H1 (cell line): ENCODE measurements around the gene CAPZB.

Experiments used
- CBX5 ChIP-seq: fragments of 300-800, 300-1000 bp; sonication (generic); IDR thresholded peaks from 2 replicates; pipeline ENCODE4 v1.7.1; 2016; ENCODE audit warnings: antibody characterized with exemption, low read length, low read depth
- CHD1 ChIP-seq: IDR thresholded peaks from 2 replicates; pipeline ENCODE4 v1.6.1; 2012; ENCODE audit warnings: low read depth, low read length, improper control_type of control experiment
- EZH2 ChIP-seq: fragments of 200-600 bp; sonication (generic); IDR thresholded peaks from 2 replicates; pipeline ENCODE4 v1.7.1; 2012; ENCODE audit warnings: low read depth, mild to moderate bottlenecking, moderate library complexity, low read length, inconsistent platforms; ENCODE audit not compliant: severe bottlenecking
- JUND ChIP-seq: IDR thresholded peaks from 2 replicates; pipeline ENCODE4 v1.6.1; 2011; ENCODE audit warnings: mild to moderate bottlenecking, improper control_type of control experiment, low read length
- TAF1 ChIP-seq: IDR thresholded peaks from 2 replicates; pipeline ENCODE4 v1.6.1; 2011; ENCODE audit warnings: mild to moderate bottlenecking, low read depth, low read length
- YY1 ChIP-seq: IDR thresholded peaks from 2 replicates; pipeline ENCODE4 v1.6.1; 2011; ENCODE audit warnings: low read depth, mild to moderate bottlenecking, low read length
- TF ChIP-seq, protein P1 (sequence below), 3 experiments: IDR thresholded peaks; 1 replicate in 2 of 3; 2 replicates in 1 of 3; pipeline versions ENCODE4 v1.5.1 to v1.6.1; 2011; ENCODE audit warnings: low read length in 3 of 3, mild to moderate bottlenecking in 3 of 3, inconsistent platforms in 2 of 3, low read depth in 1 of 3, moderate library complexity in 1 of 3; ENCODE audit not compliant: insufficient read depth in 1 of 3; ENCODE audit errors: control extremely low read depth in 1 of 3

DNA sequence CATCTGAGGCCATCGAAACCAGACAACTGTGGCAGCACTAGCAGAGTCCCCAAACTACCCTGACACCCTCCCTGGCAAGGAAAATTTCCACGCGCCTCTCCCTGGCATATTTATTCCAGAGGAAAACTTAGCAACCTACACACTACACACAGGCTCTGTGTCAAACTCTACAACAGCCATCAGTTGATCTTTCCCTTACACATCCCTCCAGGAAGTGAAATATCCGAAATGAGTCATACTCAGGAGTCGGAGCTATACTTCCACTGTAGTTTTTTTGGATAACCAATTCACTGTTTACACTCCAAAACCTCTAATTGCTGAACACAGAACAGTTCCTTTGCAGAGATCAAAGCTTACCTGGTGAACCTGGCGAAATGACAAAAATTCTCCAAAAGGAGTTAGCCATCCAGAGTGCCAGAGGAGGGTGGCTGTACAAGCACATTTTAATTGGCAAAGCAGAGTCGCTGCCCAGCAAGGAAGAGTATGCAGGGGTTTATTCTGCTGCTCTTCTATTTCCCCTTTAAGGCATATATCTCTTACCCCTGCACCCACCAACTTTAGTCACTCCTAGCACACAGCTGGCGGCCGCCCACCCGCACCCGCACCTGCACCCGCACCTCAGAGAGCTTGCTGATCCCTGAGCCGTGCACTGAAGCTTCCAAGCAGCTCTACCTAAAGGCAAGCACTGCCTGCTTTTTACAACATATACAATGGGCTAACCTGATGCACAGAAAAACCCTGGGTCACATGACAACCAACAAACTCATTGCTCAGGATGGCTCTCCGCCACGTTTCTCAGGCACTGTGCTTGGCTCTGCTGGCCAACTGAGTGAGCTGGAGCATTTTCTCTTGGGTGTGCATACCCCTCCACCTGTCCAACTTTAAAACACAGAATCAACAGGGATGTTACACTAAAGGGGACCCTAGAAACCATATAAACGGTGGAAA is 54.9 kb downstream of the CAPZB start:
- TF ChIP-seq JUND: no peak
- TF ChIP-seq, protein P1, sequence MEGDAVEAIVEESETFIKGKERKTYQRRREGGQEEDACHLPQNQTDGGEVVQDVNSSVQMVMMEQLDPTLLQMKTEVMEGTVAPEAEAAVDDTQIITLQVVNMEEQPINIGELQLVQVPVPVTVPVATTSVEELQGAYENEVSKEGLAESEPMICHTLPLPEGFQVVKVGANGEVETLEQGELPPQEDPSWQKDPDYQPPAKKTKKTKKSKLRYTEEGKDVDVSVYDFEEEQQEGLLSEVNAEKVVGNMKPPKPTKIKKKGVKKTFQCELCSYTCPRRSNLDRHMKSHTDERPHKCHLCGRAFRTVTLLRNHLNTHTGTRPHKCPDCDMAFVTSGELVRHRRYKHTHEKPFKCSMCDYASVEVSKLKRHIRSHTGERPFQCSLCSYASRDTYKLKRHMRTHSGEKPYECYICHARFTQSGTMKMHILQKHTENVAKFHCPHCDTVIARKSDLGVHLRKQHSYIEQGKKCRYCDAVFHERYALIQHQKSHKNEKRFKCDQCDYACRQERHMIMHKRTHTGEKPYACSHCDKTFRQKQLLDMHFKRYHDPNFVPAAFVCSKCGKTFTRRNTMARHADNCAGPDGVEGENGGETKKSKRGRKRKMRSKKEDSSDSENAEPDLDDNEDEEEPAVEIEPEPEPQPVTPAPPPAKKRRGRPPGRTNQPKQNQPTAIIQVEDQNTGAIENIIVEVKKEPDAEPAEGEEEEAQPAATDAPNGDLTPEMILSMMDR (IDR thresholded peaks at IDR 0.05; ENCODE audit: control extremely low read depth in 1 of 3, insufficient read depth in 1 of 3, low read depth in 1 of 3, low read length in 3 of 3): no peak
- TF ChIP-seq EZH2: no peak
- no peak for TF ChIP-seq TAF1
- TF ChIP-seq CBX5: no peak
- no peak for TF ChIP-seq YY1
- no peak for TF ChIP-seq CHD1
